Hematopoietic multipotent progenitor cell treated with erythropoietin and hydrocortisone succinate and interleukin-3 and kit ligand, for 6 days (in vitro differentiated cells): ENCODE measurements around the gene DPH5.

ENCODE experiments used
- DNase-seq: peaks from one replicate; pipeline ENCODE4 v3.0.0-alpha.2; 2015

Gene DPH5

GRCh38 chr1:101029184-101029583 is 3.6 kb upstream of the DPH5 start:
- no peak for DNase-seq

GRCh38 chr1:101028466-101028865 is 2.9 kb upstream of the DPH5 start:
- no peak for DNase-seq

- no peak for DNase-seq
Measured at GRCh38 chr1:101027194-101027772, 1.7 kb upstream of the DPH5 start.

- peak; percentile 14 for DNase-seq
Measured at GRCh38 chr1:101026430-101026788, 825 bp upstream of the DPH5 start.

GRCh38 chr1:101025283-101025656 is 314 bp downstream of the DPH5 start:
- DNase-seq = no peak

- DNase-seq = peak; percentile 53
Measured at GRCh38 chr1:101022294-101022693, 3.3 kb downstream of the DPH5 start.

GRCh38 chr1:101017448-101017847 is 8.1 kb downstream of the DPH5 start:
- no peak for DNase-seq

- no peak for DNase-seq
Measured at GRCh38 chr1:101013776-101014175, 11.8 kb downstream of the DPH5 start.

GRCh38 chr1:101008229-101008834 is 17.3 kb downstream of the DPH5 start:
- DNase-seq = no peak

- peak; percentile 65 for DNase-seq
Measured at GRCh38 chr1:101006553-101006952, 19.0 kb downstream of the DPH5 start.

- no peak for DNase-seq
Measured at GRCh38 chr1:101005871-101006270, 19.7 kb downstream of the DPH5 start.

GRCh38 chr1:101005183-101005582 is 20.4 kb downstream of the DPH5 start:
- no peak for DNase-seq

GRCh38 chr1:101004670-101005069 is 20.9 kb downstream of the DPH5 start:
- no peak for DNase-seq

- peak; percentile 81 for DNase-seq
Measured at GRCh38 chr1:101004061-101004460, 21.5 kb downstream of the DPH5 start.

- no peak for DNase-seq
Measured at GRCh38 chr1:101003012-101003650, 22.5 kb downstream of the DPH5 start.

GRCh38 chr1:101002551-101002950 is 23.0 kb downstream of the DPH5 start:
- DNase-seq = peak; percentile 47

- peak; percentile 65 for DNase-seq
Measured at GRCh38 chr1:101000131-101000873, 25.3 kb downstream of the DPH5 start.

- no peak for DNase-seq
Measured at GRCh38 chr1:100998426-100998825, 27.2 kb downstream of the DPH5 start.

- DNase-seq = no peak
Measured at GRCh38 chr1:100995198-100995988, 30.2 kb downstream of the DPH5 start.

- DNase-seq = no peak
Measured at GRCh38 chr1:100989306-100990077, 36.1 kb downstream of the DPH5 start.

GRCh38 chr1:100988121-100988520 is 37.5 kb downstream of the DPH5 start:
- DNase-seq = no peak

- no peak for DNase-seq
Measured at GRCh38 chr1:100982793-100983192, 42.8 kb downstream of the DPH5 start.
